HG02571 (cell line): Measurements from ENCODE around the gene C18orf32.
"Not testable (repeated sequence)": the region's sequence is repeated elsewhere in the genome, so short reads cannot be mapped to it uniquely, and the experiment has no call there.

Experiments
- ATAC-seq: cut with Tn5 transposase; IDR thresholded peaks from one replicate; pipeline ENCODE4 v1.9.1; 2021; ENCODE audit warnings: mild to moderate bottlenecking, moderate library complexity; ENCODE audit not compliant: unreplicated experiment

The C18orf32 gene

GRCh38 chr18:49472459-49472858 is 14.6 kb downstream of the C18orf32 start:
- no peak for ATAC-seq

GRCh38 chr18:49471532-49471931 is 15.5 kb downstream of the C18orf32 start:
- no peak for ATAC-seq

- ATAC-seq = no peak
Observed at GRCh38 chr18:49467599-49467998, 19.4 kb downstream of the C18orf32 start.

- no peak for ATAC-seq
Observed at GRCh38 chr18:49467019-49467563, 19.9 kb downstream of the C18orf32 start.

GRCh38 chr18:49464718-49465598 is 22.1 kb downstream of the C18orf32 start:
- ATAC-seq = no peak

GRCh38 chr18:49461602-49461977 is 25.4 kb downstream of the C18orf32 start:
- ATAC-seq = no peak

GRCh38 chr18:49460976-49461601 is 25.9 kb downstream of the C18orf32 start:
- no peak for ATAC-seq

GRCh38 chr18:49459404-49460171 is 27.4 kb downstream of the C18orf32 start:
- no peak for ATAC-seq

- ATAC-seq = no peak
Observed at GRCh38 chr18:49457616-49458015, 29.4 kb downstream of the C18orf32 start.

GRCh38 chr18:49456794-49457193 is 30.2 kb downstream of the C18orf32 start:
- ATAC-seq = no peak

GRCh38 chr18:49452534-49452933 is 34.5 kb downstream of the C18orf32 start:
- ATAC-seq = not testable (repeated sequence)

- ATAC-seq = no peak
Observed at GRCh38 chr18:49447810-49448745, 39.0 kb downstream of the C18orf32 start.

GRCh38 chr18:49446481-49446880 is 40.6 kb downstream of the C18orf32 start:
- ATAC-seq = no peak

- ATAC-seq = no peak
Observed at GRCh38 chr18:49444581-49444980, 42.5 kb downstream of the C18orf32 start.

GRCh38 chr18:49443837-49444236 is 43.2 kb downstream of the C18orf32 start:
- no peak for ATAC-seq

GRCh38 chr18:49441338-49441938 is 45.6 kb downstream of the C18orf32 start:
- ATAC-seq = no peak

GRCh38 chr18:49435170-49435569 is 51.9 kb downstream of the C18orf32 start:
- ATAC-seq = no peak

GRCh38 chr18:49432602-49433001 is 54.4 kb downstream of the C18orf32 start:
- no peak for ATAC-seq

GRCh38 chr18:49431165-49431962 is 55.7 kb downstream of the C18orf32 start:
- ATAC-seq = no peak
